Muscle layer of colon (tissue), 2 donors: ENCODE measurements around the gene NOTCH4.
A peak's percentile ranks its signal among the peaks of the same experiment; 100 is the strongest.
"Not testable (repeated sequence)": the region's sequence is repeated elsewhere in the genome, so short reads cannot be mapped to it uniquely, and the experiment has no call there.

Experiments
- H3K27ac ChIP-seq: one replicate; pipeline ENCODE4 v1.7.0; 2013; ENCODE audit warnings: low read depth, mild to moderate bottlenecking, low read length, moderate library complexity
- H3K27me3 ChIP-seq, 2 donors: one replicate each; pipeline ENCODE4 v1.7.0; 2013; ENCODE audit warnings: low read length in 2 of 2, mild to moderate bottlenecking in 2 of 2; ENCODE audit not compliant: insufficient read depth in 2 of 2, control insufficient read depth in 1 of 2
- H3K36me3 ChIP-seq: one replicate; pipeline ENCODE4 v1.7.0; 2013; ENCODE audit warnings: mild to moderate bottlenecking, low read length; ENCODE audit not compliant: insufficient read depth
- H3K4me1 ChIP-seq: one replicate; pipeline ENCODE4 v1.7.0; 2013; ENCODE audit warnings: mild to moderate bottlenecking, low read length; ENCODE audit not compliant: insufficient read depth
- H3K4me3 ChIP-seq, 2 donors: one replicate each; pipeline ENCODE4 v1.7.0; 2013; ENCODE audit warnings: low read length in 2 of 2, low read depth in 1 of 2, mild to moderate bottlenecking in 1 of 2, moderate library complexity in 1 of 2
- H3K9ac ChIP-seq: one replicate; pipeline ENCODE4 v1.7.0; 2013; ENCODE audit warnings: low read length
- H3K9me3 ChIP-seq: one replicate; pipeline ENCODE4 v1.7.0; 2013; ENCODE audit warnings: mild to moderate bottlenecking, low read length
- donor health status: abdominal sarcoma.
- donor health status: Adenocarcinoma of cecum.

NOTCH4 gene

DNA sequence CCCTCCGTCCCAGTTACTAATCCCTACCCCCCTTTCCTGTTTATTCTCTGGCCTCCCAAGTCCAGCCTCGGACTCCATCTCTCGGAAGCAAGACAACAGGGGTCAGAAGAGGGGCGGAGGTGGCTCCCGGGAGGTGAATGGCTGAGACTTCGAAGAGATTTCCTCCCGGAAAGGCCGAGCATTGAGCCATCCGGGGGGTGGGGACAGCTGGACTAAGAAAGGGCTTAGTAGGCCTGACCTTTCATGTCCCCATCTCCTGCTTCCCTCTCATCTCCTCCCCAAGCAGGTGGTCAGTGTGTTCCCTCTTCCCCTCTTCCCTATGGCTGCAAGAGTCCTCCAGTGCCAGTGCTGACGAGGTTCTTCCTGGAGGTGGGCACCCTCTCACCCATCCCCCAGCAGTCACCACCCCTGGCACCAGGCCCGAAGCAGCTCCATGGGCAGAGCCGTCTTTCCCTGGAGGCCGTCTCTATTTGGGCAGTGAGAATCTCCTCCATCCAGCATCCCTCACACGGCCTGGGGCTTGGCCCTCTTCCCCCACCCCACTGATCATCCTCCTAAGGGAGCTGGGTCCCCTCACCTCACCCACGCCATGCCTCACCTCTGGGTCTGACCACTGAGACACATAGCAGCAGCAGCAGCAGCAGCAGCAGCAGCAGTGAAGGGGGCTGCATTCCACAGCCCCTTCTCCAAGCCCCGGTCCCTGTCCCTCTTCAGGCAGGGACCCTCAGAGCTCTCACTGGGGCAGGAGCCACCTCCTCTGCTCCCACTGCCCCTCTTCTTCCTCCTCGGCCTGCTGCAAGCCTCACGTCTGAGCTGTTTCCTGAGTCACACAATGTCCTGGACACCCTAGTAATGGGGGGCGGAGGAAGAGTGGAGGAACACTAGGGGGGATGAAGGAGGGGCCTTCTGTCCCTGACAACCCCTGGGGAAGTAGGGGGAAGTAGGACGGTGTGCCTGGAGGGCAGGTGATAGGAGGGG lies at the start of gene NOTCH4:
Gene NOTCH4, minus strand, starts transcription at position 810 of the 978 bp plus-strand sequence. Its CDS starts 139 bp downstream, at position 671.
- no peaks in the 10 kb centered on the region for H3K9me3 ChIP-seq
- peaks cover 0 to 4% of the 10 kb centered on the region in 2 donors for H3K27me3 ChIP-seq
- no peak within 1 kb of the TSS for H3K9ac ChIP-seq
- no peaks in the 10 kb centered on the region for H3K36me3 ChIP-seq
- H3K4me1 ChIP-seq, result no peaks in the 10 kb centered on the region
- H3K27ac ChIP-seq, result no peak within 1 kb of the TSS
- H3K4me3 ChIP-seq, result no peak within 1 kb of the TSS

DNA sequence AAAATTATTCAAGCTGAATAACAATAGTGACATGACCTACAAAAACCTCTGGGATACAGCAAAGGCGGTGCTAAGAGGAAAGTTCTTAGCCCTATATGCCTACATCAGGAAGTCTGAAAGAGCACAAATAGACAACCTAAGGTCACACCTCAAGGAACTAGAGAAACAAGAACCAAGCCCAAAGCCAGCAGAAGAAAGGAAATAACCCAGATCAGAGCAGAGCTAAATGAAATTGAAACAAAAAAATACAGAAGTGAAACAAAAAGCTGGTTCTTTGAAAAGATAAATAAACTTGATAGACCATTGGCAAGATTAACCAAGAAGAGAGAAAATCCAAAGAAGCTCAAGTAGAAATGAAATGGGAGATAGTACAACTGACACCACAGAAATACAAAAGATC lies 47.6 kb upstream of the NOTCH4 start:
- no peak overlapping the region for H3K27ac ChIP-seq
- no peaks in the 10 kb centered on the region for H3K36me3 ChIP-seq
- H3K4me1 ChIP-seq, result no peaks in the 10 kb centered on the region
- H3K27me3 ChIP-seq, result no peaks in the 10 kb centered on the region
- H3K9me3 ChIP-seq, result no peaks in the 10 kb centered on the region
- no peak overlapping the region for H3K9ac ChIP-seq
- no peak overlapping the region for H3K4me3 ChIP-seq

DNA sequence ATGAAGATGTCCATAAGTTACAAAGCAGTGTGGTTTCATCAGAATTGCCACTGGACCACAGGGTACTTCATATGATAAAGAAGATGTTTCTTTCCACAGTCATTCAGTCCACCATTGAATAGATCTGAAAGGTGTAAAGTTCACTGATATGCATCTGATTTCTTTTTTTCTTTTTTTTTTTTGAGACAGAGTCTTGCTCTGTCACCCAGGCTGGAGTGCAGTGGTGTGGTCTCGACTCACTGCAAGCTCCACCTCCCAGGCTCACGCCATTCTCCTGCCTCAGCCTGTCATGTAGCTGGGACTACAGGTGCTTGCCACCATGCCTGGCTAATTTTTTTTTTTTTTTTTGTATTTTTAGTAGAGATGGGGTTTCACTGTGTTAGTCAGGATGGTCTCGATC lies 44.6 kb upstream of the NOTCH4 start:
- not testable (repeated sequence) for H3K9me3 ChIP-seq, H3K4me1 ChIP-seq, H3K27ac ChIP-seq, H3K4me3 ChIP-seq, H3K36me3 ChIP-seq, H3K27me3 ChIP-seq, H3K9ac ChIP-seq

DNA sequence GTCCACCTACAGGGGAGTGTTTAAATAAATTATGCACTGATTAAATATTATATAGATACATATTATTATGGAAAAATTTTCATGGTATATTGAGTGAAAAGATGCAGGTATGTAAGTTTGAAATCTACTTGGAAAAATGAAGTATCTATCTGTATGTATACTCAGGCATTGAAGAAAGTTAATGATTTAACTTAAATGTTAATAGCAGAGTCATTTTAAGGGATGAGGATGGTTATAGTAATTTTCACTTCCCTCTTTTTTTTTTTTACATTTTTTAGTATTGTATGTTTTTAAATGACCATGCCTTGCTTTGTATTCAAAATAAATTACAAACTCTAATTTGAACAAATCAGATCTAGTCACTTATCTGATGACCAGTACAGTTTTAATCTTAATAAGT lies 43.2 kb upstream of the NOTCH4 start:
- Histone ChIP-seq H3K27ac (no peak overlapping the region), H3K9me3 (no peaks in the 10 kb centered on the region), H3K4me1 (no peaks in the 10 kb centered on the region), H3K4me3 (no peak overlapping the region), H3K9ac (no peak overlapping the region), H3K27me3 (no peaks in the 10 kb centered on the region), H3K36me3 (no peaks in the 10 kb centered on the region)

DNA sequence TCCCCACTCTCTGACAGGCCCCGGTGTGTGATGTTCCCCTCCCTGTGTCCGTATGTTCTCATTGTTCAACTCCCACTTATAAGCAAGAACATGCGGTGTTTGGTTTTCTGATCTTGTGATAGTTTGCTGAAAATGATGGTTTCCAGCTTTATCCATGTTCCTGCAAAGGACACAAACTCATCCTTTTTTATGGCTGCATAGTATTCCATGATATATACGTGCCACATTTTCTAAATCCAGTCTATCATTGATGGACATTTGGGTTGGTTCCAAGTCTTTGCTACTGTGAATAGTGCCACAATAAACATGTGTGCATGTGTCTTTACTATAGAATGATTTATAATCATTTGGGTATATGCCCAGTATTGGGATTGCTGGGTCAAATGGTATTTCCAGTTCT lies 33.4 kb upstream of the NOTCH4 start:
- H3K27me3 ChIP-seq, H3K4me3 ChIP-seq, H3K4me1 ChIP-seq, H3K27ac ChIP-seq, H3K36me3 ChIP-seq, H3K9me3 ChIP-seq, H3K9ac ChIP-seq: not testable (repeated sequence)

DNA sequence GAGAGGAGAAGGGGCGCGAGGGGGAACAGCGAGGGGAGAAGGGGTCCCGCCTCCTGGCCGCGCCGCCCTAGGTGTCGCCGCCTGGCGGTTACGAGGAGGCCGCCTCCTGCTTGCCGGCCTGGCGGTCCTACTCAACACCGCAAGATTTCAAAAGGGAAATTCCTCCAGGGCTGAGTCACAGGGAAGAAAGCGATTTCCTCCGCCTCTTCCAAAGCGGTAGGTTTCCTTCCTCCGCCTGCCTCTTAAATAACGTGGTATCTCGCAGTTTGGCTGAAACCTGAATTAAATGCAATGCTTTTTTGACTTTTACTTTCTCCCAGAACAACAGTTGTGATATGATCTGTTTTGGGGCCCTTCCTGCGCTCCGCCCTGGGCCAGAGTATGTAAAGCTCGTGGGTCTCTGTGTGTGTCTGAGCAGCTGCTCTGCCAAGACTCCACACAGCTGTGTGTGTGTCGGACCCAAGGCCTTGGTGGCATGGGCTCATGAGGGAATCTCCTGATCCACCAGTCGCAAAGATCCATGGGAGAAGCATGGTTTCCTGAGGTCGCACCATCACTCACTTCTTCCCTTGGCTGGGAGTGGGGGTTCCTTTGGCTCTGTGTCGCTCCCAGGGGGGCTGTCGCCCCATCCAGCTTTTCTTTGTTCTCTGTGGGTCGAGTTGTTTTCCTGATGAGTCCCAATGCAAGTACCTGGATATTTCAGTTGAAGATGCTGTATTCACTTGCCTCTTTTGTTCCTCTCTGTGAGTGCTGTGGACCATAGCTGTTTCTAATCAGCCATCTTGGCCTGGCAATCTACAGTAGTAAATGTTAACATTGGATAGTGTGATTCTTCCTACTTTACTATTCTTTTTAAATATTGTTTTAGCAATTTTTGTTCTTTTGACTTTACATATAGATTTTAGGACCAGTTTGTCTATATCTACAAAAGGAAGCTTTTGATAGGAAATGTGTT lies 31.6 kb upstream of the NOTCH4 start:
- Histone ChIP-seq H3K4me1 (peaks cover 6% of the 10 kb centered on the region), H3K4me3 (peak overlapping the region; percentile 35 to 86), H3K27ac (peak overlapping the region; percentile 54), H3K36me3 (no peaks in the 10 kb centered on the region), H3K27me3 (no peaks in the 10 kb centered on the region), H3K9ac (peak overlapping the region; percentile 27), H3K9me3 (no peaks in the 10 kb centered on the region)

DNA sequence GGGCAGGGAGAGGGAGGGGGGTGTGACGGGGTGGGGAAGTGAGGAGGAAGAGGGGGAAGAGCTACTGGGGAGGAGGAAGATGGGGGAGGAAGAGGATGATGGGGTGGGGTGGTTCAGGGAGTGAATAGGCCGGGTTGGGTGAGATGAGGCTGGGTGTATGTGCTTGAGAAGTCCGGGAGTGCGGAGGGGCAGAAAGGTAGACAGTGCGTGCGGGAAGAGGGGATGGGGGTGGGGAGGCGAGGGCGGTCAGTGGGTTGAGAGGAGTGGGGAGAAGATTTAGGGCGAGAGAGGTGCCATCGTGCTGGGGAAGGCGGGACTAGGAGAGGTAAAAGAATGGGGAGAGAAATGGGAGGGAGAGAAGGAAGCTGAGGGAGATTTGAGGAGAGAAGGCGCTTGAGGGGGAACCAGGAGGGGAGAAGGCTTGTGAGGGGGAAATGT lies 30.9 kb upstream of the NOTCH4 start:
- Histone ChIP-seq H3K27me3 (no peaks in the 10 kb centered on the region), H3K27ac (no peak overlapping the region), H3K4me3 (peak overlapping the region; percentile 35 to 86), H3K36me3 (no peaks in the 10 kb centered on the region), H3K9me3 (no peaks in the 10 kb centered on the region), H3K9ac (peak overlapping the region; percentile 13), H3K4me1 (peaks cover 6% of the 10 kb centered on the region)

DNA sequence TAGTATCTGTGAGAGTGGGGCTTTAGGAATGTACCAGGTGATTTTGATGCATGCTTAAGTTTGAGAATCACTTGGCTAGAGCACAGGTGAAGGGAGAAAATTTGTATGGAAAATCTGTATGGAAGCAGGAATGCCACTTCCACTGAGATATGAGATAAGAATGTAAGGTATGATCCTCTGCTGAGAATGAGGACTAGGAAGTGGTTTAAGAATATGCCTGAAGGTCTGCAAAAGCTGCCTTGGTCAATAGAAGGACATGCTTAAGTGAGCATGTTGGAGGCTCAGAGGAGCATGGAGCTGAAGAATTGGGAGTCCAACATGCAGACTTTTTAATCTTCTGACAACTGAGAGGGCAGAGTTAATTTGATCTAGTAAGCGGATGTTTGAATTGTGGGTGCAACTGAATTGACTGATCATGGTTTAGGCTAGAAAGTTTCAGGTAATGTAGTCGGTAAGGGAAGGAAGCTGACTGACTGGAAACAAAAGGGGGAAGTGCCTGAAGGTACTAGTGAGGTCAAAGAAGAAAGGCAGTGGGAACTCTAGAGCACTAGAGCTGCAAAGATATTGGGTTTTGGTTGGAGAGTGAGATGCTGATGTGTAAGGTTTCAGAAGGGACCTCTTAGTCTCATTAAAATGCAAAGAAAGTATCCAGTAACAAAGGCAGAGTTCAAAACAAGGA lies 28.6 kb upstream of the NOTCH4 start:
- H3K27me3 ChIP-seq, result no peaks in the 10 kb centered on the region
- H3K4me1 ChIP-seq, result peaks cover 8% of the 10 kb centered on the region
- no peak overlapping the region for H3K4me3 ChIP-seq
- no peaks in the 10 kb centered on the region for H3K9me3 ChIP-seq
- H3K27ac ChIP-seq, result no peak overlapping the region
- no peak overlapping the region for H3K9ac ChIP-seq
- H3K36me3 ChIP-seq, result no peaks in the 10 kb centered on the region

DNA sequence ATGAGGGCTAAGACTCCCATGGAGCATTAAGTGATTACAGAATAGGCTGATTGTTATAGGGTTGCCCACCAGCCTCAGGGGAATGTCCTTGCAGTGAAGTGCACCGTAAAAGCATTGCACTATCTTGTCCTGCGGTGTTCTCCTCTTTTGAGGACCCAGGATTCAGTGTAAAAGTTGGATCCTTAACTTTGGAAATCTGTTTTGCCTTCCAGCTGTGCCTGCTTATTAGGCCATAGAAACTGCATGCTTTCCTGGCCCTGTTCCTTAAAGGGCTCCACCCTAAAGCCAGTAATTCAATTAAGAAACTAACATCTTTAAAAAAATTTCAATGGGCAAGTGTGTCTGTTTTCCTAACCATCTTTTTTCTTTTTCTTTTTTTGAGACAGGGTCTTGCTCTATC lies 25.4 kb upstream of the NOTCH4 start:
- Histone ChIP-seq H3K4me3 (no peak overlapping the region), H3K27me3 (no peaks in the 10 kb centered on the region)

DNA sequence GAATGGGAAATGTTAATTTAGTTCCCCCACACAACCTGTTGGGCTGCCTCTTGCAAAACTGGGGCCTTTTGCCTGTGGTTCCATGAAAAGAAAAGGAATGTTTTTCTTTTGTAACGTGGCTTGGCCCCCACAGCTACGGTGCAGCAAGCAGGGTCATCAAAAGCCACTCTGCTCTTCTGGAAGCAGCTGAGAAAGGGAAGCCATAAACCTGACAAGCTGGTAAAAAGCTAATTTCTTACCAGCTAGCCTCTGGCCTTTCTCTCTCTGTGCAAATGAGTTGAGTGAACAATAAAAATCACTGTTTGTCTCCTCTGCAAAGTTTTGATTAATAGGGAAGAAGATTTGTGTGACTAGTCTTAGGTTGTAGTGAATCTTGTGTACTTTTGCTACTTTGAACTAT lies 23.5 kb upstream of the NOTCH4 start:
- H3K9me3 ChIP-seq, result no peaks in the 10 kb centered on the region
- H3K9ac ChIP-seq, result no peak overlapping the region
- no peak overlapping the region for H3K4me3 ChIP-seq
- H3K36me3 ChIP-seq, result no peaks in the 10 kb centered on the region
- peaks cover 12% of the 10 kb centered on the region for H3K4me1 ChIP-seq
- H3K27ac ChIP-seq, result no peak overlapping the region
- no peaks in the 10 kb centered on the region for H3K27me3 ChIP-seq

More for the DNA sequence above, 25.4 kb upstream of the NOTCH4 start:
- no peaks in the 10 kb centered on the region for H3K36me3 ChIP-seq
- H3K9ac ChIP-seq, result no peak overlapping the region
- no peaks in the 10 kb centered on the region for H3K9me3 ChIP-seq
- H3K27ac ChIP-seq, result no peak overlapping the region
- H3K4me1 ChIP-seq, result peaks cover 12% of the 10 kb centered on the region

DNA sequence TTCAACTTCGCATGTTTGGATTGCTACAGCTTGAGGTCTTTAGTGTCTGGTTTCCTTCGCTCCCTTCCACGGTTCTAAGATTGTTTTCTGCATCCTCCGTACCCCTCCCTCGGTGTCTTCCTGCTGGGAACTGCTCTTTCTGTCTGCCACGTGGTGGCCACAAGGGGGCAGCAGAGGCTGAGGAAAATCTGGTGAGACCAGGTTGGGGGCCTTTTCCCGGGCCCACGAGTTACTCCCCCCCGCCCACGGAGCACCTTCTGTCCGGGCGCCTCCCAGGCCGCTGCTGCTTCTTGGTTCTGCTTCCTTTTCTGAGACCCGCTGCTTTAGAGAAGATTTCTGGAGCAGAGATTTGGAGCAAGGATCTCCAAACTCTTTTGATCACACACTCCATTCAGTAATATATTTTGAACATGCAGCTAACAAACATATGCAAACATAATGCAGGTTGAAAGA lies 21.1 kb upstream of the NOTCH4 start:
- H3K36me3 ChIP-seq, result no peaks in the 10 kb centered on the region
- H3K4me3 ChIP-seq, result peak overlapping the region; percentile 1 to 27
- H3K9ac ChIP-seq, result no peak overlapping the region
- H3K27me3 ChIP-seq, result no peaks in the 10 kb centered on the region
- H3K9me3 ChIP-seq, result no peaks in the 10 kb centered on the region
- H3K4me1 ChIP-seq, result peaks cover 12% of the 10 kb centered on the region
- H3K27ac ChIP-seq, result no peak overlapping the region
